Measurements from ENCODE around the gene ZNF426.
"Not testable (repeated sequence)": the region's sequence is repeated elsewhere in the genome, so short reads cannot be mapped to it uniquely, and the experiment has no call there.

Gene ZNF426

DNA sequence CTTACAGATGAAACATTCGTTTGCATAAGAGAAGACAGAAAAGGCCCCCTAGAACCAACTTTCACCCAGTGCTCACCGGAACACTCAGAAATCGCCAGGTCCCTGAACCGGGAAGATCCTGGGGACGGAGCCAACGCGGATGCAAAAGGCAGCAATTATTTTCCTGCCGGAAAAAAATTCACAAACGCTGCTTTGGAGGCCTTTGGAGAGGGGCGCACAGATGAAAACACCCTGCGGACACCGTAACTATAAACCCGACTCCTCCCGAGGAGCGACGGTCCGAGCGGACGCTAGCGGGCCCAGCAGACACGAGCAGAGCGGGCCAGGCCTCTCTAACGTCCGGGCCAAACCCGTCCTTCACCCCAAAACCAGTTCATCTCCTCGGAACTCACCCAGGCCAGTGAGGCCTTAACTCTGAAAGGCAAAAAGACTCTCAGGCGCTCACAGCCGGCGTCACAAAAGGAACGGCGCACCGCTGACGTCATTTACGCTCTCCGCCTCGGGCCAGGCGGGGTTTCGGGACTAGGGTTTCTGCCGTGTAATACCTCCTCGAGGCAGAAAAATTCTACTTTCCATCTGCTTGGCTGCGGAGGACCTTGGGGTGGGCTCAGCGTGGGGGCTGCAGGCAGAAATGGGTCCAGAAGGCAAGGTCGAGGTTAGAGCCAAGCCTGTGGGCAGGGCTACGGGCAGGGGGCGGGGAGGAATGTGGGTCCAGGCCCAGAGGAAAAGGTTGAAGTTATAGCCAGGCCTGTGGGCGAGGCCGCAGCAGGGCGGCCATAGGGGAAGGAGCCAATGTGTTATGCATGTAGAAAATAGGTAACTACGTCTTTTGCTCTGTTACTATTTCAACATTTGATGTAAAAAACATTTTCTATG is at the start of gene ZNF426:
Gene ZNF426 (minus strand): TSS at position 463 of the 876 bp plus-strand sequence. CDS start 2,413 bp downstream, outside the sequence.
- DNase-seq: peak; percentile 56 to 68

DNA sequence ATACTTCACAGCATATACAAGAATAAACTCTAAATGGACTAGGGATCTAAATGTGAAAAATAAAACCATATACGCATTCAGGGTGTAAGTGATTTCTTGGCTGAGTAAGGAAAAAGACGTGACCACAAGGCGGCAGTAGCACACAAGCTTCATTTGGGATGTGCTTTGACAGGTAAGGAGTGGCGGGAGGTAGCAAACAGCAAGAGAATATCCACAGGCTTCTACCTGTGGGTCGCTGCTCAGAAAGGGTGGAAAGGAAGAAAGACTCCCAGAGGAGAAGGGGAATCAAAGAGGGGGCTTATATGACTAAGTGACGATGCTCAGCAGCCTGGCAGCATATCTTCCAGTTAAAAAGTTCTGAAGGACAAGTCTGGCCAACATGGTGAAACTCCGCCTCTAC is 48.3 kb upstream of the ZNF426 start:
- DNase-seq: peak in 1 of 2 experiments; percentile 45

DNA sequence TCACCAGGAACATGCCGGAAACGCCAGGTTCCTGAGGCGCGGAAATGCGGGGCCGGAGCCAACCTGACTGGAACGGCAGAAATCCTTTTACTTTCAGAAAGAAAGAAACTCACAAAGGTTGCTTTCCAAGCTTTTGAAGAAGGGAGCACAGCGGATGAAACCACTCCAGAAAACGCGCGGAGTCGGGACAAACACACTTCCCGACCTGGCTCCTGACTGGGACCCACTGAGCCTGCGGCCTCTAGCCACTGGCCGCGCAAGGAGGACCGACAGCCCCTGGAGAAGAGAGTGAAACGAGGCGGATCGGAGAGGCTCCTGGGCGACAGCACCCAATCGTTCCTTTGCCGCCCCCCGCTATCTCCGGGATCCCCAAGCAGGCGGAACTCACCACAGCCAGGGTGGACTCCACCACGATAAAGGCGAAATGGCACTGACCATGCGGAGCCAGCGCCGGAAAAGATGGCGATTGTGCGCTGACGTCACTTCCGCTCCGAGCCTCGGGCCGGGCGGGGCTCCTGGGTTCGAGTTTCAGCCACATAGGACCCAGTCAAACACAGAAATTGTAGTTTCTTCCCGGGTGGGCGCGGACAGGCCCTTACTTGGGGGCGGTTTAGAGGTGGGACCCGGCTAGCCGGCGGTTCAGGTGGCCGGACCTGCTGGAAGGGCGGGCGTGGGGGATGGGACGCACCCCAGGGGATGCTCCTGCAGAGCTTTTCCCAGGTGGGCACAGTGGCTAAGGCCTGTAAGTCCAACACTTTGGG is 45.8 kb upstream of the ZNF426 start, which contains the start of gene ZNF121:
Gene ZNF121 (minus strand): TSS at position 432 of the 761 bp plus-strand sequence. CDS start 16,407 bp downstream, outside the sequence.
- peak; percentile 58 to 75 for DNase-seq

DNA sequence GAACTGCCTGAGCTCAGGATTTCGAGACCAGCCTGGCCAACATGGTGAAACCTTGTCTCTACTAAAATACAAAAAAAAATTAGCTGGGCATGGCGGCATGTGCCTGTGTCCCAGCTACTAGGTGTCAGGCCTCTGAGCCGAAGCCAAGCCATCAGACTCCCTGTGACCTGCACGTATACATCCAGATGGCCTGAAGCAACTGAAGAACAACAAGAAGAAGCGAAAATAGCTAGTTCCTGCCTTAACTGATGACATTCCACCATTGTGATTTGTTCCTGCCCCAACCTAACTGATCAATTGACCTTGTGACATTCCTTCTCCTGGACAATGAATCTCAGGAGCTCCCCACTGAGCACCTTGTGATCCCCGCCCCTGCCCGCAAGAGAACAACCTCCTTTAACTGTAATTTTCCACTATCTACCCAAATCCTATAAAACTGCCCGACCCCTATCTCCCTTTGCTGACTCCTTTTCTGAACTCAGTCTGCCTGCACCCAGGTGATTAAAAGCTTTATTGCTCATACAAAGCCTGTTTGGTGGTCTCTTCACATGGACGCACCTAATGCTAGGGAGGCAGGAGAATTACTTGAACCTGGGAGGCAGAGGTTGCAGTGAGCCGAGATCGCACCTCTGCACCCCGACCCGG is 43.8 kb upstream of the ZNF426 start:
- DNase-seq: not testable (repeated sequence)

DNA sequence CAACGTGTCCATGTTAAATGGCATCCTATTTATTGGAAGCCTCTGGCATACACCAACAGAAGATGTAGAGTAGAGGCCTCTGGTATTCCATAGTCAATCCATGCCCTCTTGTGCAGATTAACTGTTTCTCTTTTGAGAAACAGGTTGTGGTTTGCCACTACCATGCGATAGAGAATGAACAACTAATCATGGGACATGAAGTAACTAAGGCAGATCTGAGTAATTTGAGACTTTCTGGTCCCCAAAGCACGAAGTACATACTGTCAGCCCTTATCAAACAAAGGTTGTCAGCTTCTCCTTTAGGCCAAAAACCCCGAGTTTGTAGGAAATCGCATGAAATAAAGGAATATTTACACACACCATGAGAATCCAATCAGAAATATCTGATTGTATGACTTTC is 42.3 kb upstream of the ZNF426 start:
- no peak for DNase-seq

DNA sequence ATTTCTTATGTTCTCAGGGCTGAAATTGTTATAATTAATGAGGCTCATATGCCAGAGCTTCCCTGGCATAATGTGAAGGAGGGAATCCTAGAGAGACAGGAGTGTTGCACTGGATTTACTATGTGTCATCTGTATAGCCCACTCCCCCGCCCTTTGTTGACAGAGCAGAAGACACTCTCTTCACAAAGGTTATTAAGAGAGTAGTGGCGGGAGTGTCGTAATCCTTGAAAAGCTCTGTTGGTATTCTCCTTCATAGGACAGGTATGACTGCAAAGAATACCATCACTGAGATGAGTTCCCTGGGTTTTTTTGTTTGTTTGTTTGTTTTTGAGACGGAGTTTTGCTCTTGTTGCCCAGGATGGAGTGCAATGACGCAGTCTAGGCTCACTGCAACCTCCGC is 31.8 kb upstream of the ZNF426 start:
- DNase-seq: no peak

DNA sequence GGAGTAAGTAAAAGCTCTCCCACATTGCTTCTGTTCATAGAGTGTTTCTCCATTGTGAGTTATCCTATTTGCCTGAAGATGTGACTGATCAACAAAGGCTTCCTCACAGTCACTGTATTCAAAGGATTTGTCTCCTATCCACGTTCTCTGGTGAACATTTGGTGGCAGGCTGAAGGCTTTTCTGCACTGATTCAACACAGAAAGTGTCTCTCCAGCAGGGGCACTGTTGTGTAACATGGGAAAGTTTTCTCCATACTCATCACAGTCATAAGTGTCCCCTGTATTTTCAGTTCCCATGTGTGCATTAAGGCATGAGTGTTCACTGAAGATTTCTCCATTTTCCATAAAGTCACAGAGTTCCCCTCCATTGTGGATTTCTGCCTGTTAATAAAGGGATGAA is 28.3 kb upstream of the ZNF426 start:
- DNase-seq: no peak

DNA sequence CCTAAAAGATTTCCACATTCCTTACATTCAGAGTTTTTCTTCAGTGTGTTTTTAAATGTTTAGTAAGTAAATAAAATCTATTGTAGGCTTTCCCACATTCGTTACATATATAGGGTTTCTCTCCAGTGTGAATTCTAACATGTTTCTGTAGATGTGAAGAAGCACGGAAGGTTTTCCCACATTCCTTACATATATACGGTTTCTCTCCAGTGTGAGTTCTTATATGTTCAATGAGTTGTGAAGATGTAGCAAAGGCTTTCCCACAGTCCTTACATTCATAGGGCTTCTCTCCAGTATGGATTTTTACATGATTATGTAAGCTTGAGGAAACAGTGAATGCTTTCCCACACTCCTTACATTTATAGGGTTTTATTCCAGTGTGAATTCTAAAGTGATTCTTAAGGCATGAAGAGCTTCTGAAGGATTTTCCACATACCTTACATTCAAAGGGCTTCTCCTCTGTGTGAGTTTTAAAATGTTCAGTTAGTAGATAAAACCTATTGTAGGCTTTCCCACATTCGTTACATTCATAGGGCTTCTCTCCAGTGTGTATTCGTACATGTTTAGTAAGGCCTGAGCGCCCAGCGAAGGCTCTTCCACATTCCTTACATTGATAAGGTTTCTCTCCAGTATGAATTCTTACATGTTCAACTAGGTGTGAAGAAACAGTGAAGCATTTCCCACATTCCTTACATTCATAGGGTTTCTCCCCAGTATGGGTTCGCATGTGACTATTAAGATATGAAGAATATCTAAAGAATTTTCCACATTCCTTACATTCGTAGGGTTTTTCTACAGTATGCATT is 27.7 kb upstream of the ZNF426 start:
- no peak for DNase-seq

DNA sequence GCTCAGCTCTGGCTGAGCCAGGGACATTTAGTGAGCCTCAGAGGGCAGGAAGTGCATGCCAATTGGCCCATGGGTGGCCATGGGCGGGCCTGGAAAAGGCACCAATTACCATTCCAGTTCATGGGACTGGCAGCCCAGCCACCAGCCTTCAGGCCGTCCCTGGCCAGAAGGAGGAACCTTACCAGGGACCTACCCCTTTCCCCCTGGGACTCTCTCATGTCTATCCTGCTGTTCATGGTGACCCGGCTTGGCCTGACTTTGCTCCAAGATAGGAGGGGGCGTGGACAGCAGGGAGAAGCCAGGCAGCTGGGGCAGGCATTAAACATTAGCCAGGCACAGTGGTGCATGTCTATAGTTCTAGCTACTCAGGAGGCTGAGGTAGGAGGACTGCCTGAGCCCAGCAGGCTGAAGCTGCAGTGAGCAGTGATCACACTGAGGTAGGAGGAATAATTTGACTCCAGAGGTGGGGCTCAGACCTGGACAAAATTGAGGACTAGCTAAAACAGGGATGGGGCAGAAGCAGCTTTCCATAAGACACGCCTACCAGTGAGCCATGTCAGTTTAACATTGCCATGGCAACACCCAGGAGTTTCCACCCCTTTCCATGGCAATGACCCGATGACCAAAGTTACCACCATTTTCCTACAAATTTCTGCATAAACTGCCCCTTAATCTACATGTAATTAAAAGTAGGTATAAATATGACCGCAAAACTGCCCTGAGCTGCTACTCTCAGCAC is 14.3 kb upstream of the ZNF426 start:
- DNase-seq: no peak

DNA sequence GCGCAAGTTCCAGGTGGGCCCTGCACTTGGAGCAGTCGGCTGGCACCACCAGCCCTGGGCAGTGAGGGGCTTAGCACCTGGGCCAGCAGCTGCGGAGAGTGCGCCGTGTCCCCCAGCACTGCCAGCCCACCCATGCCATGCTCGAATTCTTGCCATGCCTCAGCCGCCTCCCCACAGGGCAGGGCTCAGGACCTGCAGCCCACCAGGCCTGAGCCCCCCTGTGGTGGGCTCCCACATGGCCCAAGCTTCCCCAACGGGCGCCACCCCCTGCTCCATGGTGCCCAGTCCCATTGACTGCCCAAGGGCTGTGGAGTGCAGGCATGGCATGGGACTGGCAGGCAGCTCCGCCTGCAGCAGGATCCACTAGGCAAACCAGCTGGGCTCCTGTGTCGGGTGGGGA is 9.4 kb upstream of the ZNF426 start:
- no peak for DNase-seq

DNA sequence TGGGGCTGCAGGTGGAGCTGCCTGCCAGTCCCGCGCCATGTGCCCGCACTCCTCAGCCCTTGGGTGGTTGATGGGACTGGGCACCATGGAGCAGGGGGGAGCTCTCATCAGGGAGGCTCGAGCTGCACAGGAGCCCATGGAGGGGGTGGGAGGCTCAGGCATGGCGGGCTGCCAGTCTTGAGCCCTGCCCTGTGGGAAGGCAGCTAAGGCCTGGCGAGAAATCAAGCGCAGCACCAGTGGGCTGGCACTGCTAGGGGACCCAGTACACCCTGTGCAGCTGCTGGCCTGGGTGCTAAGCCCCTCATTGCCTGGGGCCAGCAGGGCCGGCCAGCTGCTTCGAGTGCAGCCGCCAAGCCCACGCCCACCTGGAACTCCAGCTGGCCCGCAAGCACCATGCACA is 2.8 kb upstream of the ZNF426 start:
- DNase-seq: not testable (repeated sequence)

DNA sequence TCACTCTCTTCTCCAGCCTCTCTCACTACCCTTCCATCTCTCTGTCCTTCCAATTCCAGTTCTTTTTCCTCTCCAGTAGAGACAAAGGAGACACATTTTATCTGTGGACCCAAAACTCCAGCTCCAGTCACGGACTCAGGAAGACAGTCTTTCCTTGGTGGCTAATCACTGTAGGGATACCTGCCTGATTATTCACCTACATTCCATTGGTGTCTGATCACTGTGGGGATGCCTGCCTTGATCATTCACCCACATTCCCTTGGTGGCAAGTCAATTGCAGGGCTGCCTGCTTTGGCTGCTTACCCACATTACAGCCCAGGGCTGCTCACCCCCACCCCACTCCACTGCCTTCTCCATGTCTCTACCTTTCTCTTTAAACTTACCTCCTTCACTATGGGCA is 1.5 kb upstream of the ZNF426 start:
- DNase-seq: not testable (repeated sequence)

DNA sequence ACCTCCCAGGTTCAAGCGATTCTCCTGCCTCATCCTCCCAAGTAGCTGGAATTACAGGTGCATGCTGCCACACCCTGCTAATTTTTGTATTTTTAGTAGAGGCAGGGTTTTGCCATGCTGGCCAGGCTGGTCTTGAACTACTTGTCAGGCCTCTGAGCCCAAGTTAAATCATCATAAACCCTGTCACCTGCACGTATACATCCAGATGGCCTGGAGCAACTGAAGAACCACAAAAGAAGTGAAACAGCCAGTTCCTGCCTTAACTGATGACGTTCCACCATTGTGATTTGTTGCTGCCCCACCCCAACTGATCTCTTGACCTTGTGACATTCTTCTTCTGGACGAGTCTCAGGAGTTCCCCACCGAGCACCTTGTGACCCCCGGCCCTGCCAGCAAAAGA is 756 bp upstream of the ZNF426 start:
- DNase-seq: not testable (repeated sequence)

DNA sequence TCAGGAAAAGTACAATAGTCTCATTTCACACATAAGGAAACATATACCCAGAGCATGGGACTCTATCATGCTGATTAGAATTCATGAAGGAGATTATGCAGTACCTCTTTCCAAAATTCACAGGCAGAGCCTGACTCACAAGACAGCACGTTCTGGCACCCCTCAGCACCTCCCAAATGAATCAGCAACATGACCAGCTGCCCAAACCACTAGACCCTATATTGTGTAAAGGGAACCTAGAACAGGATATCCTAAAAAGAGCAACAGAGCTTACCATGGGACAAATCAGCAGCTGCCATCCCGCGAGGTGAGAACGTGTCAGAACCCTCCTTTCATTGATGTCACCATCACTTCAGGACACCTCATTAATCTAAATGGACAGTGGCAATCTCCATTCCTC is 2.5 kb downstream of the ZNF426 start:
- DNase-seq: no peak

DNA sequence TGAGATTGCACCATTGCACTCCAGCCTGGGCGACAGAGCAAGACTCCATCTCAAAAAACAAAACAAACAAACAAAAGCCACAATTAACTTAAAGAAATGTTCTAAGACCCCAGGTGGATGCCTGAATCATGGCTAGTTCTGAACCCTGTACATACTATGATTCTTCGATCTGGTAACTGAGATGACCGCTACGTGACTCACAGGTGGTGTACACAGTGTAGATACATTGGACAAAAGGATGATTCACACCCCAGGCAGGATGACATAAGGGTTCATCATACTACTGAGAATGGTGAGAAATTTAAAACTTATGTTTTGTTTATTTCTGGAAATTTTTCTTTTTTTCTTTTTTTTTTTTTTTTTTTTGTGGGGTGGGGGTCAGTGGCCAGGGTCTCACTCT is 6.5 kb downstream of the ZNF426 start:
- DNase-seq: no peak

DNA sequence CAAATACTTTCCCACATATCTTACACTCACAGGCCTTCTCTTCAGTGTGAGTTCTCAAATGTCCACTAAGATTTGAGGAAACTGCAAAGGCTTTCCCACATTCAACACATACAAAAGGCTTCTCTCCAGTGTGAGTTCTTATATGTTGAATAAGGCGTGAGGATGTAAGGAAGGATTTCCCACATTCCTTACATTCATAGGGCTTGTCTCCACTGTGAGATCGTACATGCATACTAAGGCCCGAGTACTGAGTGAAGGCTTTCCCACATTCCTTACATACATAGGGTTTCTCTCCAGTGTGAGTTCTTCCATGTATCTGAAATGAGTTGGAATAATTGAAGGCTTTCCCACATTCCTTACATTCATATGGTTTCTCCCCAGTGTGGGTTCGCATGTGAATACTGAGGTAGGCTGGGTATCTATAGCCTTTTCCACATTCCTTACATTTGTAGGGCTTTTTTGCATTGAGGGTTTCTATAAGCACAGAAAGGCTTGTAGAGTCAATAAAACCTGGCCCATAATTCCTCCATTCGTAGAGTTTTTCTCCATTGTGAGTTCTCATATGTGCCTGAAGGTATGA is 9.6 kb downstream of the ZNF426 start:
- no peak for DNase-seq

DNA sequence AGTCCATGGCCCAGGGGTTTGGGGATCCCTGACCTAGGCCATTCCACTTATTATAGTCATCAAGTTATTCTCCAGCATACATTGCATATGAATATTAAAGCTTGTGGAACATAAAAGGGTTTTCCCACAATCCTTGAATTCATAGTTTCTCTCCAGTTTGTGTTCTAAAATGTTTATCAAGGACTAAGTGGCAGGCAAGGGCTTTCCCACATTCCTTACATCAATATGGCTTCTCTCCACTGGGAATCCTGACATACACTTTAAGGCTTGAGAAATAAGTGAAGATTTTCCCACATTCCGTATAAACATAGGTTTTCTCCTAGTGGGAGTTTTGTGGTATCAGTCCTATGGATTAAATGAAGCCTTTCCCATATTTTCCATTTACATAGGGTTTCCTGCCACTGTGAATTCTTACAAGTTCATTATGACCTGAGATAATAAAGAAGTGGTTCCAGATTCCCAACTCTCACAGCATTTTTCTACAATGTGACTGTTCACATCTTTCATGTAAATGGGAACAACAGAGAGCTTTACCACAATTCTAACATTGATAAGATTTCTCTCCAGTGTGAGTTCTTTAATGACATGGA is 14.5 kb downstream of the ZNF426 start:
- DNase-seq: no peak

DNA sequence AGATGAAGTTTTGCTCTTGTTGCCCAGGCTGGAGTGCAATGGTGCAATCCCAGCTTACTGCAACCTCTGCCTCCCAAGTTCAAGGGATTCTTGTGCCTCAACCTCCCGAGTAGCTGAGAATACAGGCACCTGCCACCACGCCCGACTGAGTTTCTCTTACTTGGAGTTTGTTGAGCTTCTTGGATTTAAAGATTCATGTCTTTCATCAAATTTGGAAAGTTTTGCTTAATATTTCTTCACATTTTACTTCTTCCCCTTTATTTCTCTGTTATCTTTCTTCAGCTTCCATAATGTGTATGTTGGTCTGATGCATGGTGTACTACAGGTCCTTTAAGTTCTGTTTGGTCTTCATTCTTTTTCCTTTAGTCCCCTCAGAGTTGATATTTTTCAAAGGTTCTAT is 31.2 kb downstream of the ZNF426 start:
- no peak for DNase-seq

DNA sequence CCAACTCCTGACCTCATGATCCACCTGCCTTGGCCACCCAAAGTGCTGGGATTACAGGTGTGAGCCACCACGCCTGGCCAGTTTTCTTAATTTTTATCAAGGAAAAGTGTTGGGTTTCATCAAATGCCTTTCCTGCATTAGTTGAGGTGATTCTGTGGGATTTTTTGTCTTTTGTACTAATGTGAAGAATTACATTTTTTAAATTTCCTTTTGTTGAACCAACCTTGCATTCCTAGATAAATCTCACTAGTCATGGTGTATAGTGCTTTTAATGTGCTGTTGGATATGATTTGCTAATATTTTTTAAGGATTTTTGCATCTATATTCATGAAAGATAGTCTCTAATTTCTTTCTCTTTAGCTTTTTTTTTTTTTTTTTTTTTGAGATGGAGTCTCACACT is 37.6 kb downstream of the ZNF426 start:
- no peak for DNase-seq

DNA sequence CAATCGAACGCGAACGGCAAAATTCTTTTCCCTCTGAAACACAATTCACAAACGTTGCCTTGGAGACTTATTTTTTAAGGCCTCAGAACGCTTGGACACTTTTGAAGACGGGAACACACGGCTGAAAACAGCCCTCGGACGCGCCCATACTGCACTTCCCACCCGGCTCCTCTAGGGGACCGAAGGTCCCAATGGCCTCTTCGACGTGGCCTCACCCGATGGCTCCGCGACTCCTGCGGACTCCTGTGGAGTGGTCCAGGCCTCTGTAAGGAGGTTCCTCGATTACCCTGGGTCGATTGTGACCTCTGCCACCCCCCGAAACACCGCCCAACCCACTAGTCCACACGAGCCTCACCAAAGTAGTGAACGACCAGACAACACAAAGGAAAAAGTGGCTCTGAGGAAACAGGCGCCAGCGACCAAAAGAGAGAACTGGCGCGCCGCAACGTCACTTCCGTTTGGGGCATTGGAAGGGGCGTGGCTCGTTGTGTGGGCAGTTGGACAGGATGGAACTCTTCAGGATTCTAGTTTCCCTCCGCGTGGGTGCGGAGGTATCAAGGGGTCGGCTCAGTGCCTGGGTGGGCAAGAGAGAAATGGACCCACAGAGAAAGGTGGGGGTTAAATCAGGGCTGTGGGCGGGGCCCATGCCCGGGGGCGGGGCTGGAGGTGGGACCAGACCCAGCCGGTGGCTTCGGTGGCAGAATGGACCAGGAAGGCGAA is 40.1 kb downstream of the ZNF426 start, which contains the start of gene ZNF560:
Gene ZNF560 (minus strand): TSS at position 434 of the 720 bp plus-strand sequence. CDS start 23,303 bp downstream, outside the sequence.
- DNase-seq: peak; percentile 66 to 77

Measured in NCI-H1930 (cell line).